ENCODE measurements around the gene NIPAL4.
"Not testable (repeated sequence)": the region's sequence is repeated elsewhere in the genome, so short reads cannot be mapped to it uniquely, and the experiment has no call there.

The NIPAL4 gene

DNA sequence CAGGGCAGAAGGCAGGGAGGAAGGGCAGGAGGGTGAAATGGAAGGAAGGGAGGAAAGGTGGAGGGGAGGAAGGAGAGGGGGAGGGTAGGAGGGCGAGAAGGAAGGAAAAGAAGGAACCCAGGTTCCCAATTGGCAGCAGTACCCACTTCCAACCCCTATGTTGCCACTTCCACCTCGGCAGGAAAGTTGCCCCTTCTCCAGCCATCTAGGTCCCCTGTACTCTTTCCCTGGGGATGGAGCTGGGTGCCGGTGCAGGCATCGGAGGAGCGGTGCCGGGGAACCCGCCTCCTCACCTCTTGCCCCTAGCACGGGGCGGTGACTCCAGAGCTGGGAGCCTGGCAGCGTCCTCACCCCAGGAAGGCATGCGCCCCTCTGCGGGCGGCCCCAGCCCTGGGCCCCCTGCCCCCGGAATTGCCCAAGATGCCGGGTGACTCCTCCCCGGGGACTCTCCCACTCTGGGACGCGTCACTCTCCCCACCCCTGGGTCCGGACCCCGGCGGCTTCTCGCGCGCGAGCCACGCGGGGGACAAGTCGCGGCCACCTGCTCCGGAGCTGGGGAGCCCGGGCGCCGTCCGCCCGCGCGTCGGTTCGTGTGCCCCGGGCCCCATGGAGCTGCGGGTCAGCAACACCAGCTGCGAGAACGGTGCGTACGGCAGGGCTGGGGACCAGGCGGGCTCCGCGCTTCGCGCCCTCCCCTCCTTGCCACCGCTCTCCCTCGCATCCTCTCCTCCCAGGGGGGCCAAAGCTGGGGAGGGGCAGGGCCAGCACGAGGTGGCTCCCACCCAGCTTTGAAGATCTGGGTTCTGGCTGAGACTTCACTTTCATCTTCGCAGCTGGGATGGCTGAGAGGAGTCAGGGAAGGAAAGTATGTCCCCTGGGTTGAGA lies at the start of gene NIPAL4:
Gene NIPAL4 (plus strand): TSS at position 499 of the 885 bp plus-strand sequence. CDS start 108 bp downstream, at position 607.
- no peak for DNase-seq

DNA sequence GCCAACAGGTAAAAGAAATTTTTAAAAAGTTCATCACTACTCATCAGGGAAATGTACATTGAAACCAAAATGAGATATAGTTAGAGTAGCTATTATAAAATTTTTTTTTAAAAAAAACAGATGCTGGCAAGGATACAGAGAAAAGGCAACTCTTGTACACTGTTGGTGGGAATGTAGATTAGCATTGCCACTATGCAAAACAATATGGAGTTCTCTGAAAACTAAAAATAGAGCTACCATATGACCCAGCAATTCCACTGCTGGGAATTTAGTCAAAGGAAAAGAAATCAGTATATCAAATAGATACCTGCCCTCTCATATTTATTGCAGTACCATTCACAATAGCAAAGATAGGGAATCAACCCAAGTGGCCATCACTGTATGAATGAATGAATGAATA lies 44.2 kb upstream of the NIPAL4 start:
- DNase-seq, result no peak

DNA sequence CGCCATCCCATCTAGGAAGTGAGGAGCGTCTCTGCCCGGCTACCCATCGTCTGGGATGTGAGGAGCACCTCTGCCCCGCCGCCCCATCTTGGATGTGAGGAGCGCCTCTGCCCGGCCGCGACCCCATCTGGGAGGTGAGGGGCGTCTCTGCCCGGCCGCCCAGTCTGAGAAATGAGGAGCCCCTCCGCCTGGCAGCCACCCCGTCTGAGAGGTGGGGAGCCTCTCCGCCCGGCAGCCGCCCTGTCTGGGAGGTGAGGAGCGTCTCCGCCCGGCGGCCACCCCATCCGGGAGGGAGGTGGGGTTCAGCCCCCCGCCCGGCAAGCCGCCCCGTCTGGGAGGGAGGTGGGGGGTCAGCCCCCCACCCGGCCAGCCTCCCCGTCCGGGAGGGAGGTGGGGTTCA lies 40.5 kb upstream of the NIPAL4 start:
- DNase-seq, result not testable (repeated sequence)

DNA sequence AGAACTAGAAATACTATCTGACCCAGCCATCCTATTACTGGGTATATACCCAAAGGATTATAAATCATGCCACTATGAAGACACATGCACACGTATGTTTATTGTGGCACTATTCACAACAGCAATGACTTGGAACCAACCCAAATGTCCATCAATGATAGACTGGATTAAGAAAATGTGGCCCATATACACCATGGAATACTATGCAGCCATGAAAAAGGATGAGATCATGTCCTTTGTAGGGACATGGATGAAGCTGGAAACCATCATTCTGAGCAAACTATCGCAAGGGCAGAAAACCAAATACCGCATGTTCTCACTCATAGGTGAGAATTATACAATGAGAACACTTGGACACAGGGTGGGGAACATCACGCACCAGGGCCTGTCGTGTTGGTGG lies 30.1 kb upstream of the NIPAL4 start:
- not testable (repeated sequence) for DNase-seq

DNA sequence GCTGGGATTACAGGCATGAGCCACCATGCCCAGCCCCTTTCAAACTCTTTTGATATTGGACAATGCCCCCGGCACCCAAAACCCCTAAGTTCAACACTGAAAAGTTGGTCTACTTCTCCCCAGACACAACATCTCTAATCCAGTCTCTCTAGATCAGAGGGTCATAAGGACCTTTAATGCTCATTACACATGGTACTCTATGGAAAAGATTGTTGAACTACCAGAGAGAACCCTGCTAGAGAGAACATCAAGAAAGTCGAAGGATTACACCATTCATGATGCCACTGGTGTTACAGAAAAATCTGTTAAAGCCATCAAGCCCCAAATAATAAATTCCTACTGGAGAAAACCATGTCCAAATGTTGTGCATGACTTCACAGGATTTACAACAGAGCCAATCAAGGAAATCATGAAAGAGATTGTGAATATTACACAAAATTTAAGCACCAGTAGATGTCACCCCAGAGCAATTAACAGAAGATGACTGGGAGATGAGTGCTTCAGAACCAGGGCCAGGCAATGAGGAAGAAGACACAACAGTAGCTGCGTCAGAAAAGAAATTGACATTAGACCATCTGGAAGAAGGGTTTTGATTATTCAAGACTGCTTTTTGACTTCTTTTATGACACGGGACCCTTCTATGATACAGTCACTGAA lies 28.3 kb upstream of the NIPAL4 start:
- DNase-seq, result peak; percentile 75

DNA sequence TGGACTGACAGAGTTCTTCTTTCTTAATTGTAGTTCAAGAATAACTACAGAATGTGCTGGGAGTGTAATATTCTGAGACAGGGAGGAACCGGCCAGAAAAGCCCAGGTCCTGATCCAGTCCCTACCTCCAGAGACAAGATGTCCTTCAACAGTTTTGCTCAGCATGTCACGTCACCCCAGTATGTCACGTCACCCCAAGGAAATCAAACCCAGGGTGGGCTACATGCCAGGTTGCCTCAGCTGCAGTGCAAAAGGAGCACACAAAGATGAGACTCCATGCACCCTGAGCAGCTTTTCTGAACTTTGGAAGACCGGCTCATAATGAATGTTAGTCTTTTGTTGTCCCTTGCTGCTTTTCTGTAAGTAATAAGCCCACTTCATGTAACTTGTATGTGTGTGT lies 25.9 kb upstream of the NIPAL4 start:
- DNase-seq, result no peak

DNA sequence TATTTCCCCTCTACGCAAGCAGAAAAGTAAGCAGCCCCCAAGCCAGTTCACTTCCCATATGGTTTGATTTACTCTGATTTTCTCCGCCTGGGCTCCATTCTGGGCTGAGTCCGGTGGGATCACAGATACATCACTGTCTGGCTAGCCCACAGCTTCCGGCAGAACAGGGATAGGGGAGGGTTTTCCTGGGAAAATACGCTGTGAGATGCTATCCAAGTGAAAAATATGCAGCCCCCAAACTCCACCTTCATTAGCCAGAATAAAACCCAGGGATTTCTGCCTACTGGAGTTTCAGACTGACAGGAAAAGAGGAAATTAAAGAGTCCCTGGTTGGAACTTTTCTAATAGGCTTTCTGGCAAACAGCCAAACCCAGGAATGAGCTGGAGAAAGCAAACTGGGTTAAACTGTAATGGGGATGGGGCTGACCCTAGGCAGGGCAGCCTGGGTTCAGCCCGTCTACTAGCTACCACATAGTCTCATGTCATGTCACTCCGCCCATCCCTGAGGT lies 16.9 kb upstream of the NIPAL4 start:
- peak; percentile 76 for DNase-seq

DNA sequence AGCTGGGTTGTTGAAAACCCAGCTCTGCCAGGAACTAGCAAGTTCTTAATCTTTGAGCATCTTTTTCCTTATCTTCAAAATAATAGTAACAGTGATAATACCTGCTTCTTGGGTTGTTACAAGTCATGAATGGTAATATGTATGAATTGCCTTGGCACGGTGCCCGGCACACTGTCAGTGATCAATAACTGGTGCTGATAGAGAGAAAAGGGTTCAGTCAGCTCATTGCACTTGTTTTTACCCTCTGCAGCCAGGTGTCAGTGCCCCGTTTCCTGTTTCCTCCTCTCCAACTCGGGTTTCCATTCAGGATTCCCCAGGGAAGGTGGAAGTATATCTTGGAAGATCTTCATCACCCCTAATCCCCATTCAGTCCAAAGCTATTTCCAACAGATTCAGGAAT lies 15.8 kb upstream of the NIPAL4 start:
- no peak for DNase-seq

DNA sequence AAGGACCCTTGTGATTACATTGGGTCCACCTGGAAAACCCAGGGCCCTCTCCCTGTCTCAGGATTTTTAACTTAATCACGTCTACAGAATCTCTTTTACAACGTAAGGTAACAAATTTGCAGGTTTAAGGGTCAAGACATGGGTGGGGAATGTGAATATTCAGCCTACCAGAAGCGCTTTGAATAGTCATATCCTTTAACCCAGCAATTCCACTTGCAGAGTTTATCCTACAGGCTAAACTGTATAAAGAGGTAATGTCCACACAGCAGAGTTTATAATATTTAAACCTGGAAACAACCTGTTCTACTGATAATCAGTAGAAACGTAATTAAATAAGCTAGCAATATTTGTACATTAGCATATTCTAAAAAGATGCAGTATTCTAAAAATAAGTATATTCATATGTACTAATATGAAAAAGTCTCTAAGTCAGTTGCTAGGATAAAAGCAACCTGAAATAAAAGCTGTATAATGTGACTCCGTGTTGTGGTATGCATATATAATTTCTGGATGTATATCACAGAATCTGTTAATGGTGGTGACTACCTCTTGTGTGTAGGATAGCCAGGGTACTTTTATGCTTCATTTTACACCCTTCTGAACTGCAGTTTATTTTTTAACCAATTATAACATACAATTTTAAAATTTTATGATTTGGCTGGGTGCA lies 14.1 kb upstream of the NIPAL4 start:
- DNase-seq, result no peak

DNA sequence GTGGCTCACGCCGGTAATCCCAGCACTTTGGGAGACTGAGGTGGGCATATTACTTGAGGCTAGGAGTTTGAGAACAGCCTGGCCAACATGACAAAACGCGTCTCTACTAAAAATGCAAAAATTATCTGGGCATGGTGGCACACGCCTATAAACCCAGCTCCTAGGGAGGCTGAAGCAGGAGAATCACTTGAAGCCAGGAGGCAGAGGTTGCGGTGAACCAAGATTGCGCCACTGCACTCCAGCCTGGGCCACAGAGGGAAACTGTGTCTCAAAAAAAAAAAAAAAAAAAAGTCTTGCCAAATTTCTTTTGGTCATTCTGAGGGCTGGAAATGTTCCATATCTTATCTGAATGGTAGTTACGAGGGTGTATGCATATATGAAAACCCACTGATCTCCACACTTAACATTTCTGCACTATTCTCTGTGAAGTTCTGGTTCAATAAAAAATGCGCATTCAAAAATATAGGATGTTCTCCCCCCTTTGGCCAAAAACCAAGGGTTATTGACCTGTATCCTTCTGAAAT lies 13.5 kb upstream of the NIPAL4 start:
- DNase-seq, result no peak

DNA sequence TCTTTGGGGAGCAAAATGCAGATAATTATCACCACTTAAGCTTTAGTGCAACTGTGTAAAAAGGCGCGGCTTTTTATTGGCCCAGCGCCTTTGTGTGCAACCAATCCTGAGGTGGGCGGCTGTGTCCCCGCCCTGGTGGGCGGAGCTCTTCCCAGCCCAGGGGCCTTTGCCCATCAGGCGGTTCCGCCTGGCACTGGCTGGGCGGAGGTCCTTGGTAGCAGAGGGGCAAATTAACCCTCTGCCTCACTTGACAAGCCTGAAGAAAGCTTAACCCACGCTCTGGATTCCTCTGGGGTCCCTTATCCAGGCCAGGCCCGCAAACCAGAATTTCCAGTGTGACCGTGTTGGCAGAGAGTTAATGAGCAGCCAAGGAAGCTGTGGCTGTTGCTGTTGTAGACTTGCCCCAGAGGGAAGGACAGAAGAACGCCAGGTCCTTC lies 12.8 kb upstream of the NIPAL4 start:
- no peak for DNase-seq

DNA sequence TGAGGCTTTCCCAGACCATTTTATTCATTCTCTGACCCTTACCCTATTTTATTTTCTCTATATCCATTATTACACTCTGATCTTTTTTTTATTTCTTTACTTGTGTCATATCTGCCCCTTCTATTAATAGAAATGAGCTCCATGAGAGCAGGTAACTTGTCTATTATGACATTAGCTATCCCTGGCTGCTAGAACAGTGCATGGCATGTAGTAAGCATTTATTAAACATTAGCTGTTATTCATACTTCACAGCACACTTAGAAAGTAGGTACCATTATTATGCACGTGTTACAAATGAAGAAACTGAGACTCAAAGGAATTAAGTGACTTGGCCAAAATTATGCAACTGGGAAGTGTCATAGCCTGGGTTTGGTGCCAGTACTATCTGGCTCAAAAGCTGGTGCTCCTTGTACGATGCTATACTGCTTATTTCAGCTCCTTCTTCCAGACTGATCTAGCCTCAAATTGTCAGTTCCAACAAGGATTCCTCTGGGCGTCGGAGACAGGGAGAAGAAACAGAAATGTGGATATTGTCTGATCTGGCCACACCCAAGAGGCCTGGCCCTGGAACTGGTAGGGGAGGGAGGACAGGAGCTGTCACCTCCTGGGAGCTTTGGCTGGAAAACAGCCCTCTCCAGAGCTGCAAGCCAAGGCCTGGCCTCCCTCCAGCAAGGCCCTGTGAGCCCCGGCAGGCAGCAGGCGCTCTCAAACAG lies 10.8 kb upstream of the NIPAL4 start:
- DNase-seq, result no peak

DNA sequence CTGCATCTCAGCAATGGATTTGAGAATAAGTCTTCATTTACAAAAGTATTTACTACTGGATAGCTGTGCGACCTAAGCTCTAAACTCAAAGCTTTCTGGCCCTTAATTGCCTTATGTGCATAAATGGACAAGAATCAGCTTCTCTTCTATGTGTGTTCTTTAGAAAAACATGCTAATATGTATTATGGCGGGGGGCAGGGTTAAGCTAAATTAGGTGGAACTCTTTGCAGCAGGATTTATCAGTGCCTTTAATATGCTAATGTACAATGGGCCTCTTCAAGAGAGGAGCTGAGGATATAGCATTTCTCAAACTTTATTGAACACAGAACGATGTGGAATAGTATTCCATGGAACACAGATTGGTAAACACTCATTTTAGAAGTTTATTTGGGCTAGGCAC lies 10.0 kb upstream of the NIPAL4 start:
- DNase-seq, result no peak

DNA sequence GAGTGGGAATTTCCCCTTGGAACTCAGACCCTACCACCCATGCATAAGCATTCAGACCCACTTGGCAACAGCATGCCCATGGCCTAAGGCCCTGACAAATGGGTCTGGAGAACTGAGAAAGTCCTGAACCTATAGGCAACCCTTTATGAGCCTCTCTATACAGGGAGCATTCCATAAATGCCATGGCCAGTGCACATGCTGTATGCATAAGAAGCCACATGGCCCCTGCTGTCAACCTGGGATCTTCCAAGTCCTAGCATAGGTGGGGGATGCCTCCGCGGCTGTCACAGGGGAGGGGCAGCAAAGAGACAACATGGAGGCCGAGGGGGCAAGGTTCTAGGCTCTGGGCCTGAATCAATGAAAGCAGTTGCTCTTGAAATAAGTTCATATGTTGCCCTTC lies 8.2 kb upstream of the NIPAL4 start:
- no peak for DNase-seq

DNA sequence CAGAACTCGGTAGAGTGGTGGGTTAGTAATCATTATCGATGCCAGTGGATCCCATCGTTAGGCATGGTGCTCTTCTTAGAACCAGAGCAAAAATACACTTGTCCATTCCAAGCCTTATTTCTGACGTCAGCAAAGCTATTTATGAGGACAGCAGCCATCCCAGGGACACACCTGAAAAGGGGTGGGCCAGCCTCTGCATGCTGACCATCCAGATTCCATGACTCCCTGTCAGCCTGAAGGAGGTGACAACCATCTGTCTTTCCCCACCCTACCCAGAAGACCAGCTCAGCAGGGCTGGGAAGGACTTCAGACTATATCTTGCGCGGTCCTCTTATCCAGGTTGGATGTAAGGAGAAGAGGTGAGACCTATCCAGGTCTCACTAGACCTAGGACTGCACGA lies 5.7 kb upstream of the NIPAL4 start:
- no peak for DNase-seq

DNA sequence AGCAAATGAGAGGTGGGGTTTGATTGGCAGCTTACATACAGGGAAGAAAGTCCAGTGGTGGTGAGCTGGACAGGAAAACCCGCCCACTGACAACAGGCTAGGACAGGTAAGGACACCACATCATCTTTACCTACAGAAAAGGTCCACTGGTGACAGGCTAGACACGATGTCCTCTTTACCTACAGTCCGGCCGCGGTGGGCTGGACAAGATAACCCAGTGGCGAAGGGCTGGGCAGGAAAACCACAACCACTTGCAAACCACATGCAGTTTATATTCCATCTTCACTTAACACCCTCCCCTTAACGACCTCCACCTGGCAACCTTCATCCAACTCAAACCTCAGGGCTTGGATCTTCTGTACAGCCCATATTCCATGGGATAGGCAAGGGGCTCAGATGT lies 5.0 kb upstream of the NIPAL4 start:
- DNase-seq, result no peak

DNA sequence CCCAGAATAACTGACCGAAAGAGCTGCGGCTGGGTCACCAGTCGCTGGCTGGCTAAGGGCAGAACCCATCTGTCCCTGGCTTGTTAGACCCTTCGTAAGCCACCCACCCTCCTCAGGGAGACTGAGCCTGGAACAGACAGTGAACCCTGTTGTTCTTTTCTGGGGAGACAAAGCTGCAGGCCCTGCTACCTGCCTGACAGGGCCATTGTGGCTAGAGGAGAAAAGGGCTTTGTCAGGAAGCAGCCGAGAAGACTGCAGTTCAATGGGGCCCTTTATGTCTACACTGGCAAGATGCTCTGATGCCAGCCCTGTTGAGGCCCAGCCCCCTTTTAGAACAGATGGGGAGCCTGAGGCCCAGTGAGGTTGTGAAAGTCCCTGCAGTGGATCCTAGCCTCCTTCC lies 3.7 kb upstream of the NIPAL4 start:
- no peak for DNase-seq

DNA sequence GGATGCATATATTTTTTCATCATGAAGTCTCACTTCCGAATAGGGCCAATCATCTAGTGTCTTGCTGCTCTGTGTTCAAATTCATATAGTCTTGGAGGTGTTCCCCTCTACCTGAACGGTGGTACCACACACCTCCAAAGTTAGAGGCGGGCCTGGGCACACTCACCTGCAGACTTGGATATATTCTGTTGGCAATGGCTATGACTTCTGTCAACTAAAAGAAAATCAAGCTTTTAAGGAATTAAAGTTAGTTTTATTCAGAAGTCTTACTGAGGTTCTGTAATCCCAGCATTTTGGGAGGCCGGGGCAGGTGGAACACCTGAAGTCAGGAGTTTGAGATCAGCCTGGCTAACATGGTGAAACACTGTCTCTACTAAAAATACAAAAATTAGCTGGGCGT lies 2.6 kb upstream of the NIPAL4 start:
- no peak for DNase-seq

DNA sequence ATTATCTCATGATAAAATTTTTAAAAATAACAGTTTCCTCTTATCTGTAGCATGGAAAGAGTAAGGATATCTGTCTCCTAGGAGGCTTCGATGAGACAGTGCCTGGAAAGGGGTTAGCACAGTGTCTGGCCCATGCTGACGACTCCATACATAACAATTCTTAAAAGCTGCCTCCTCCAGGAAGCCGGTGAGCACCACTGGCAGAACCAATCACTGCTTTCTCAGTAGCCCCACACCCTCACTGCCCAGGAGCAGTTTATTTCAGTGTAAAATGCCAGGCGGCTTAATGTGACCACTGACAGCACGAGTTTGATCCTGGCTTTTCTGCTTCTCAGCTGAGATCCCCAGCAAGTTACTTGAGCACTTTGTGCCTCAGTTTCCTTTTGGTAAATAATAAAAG lies 1.2 kb upstream of the NIPAL4 start:
- no peak for DNase-seq

DNA sequence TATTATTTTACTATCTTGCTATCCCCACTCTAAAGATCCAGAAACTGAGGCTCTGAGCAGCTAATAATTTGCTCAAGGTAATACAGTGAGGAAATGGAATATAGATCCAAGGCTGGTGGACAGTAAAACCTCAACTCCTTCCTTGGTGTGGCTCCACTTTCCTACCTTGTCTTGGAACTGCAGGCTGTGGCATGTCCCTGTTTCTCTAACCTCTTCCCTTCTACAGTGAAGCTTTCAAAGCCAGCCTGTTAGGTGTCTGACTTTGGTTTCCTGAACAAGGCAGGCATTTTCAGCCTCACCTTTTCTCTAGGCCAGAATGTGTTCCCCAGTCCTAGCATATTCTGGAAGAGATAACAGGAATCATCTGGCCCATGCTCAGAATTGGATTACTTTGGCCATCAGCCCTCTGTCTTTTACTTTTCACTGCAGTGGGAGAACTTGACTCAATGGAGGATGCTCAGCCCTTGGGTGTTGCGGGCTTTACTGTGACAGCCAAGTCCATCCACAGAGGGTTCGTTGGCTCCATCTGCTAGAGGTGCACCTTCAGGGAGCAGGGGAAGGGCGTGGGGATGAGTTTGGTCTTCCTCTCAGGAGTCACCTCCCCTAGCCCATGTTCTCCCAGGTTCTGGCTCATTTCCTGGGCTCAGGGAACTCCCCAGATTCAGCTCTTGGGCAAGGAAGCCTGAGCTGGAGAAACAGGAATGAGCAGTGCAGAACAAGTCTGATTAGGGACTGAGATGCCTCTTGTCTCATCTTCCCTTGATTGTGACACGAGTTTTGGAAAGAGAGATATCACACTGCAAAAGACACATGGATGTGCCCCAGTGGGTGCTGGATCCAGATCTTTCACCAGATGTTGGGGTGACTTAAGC lies 1.1 kb downstream of the NIPAL4 start:
- DNase-seq, result no peak

DNA sequence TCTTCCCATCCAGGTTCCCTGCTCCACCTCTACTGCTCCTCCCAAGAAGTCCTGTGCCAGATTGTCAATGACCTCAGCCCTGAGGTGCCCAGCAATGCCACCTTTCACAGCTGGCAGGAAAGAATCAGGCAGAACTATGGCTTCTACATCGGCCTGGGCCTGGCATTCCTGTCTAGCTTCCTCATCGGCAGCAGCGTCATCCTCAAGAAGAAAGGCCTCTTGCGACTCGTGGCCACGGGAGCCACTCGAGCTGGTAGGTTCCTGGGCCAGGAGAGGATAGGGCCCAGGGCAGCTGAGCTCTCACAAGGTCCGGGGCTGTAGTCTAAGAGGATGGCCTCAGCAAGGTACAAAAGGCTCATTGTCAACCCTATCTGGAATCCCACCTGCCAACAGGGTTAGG lies 3.1 kb downstream of the NIPAL4 start:
- peak; percentile 38 for DNase-seq
